MCF 10A (cell line): ENCODE measurements around the gene ZNF581. TPM values are rescaled to one million over a fixed set of nuclear protein-coding genes. Genes with fewer than 3 reads are reported as not detected.

Experiments
- BruUV-seq: library from RNA; stranded (reverse); fragments of 400-500 nt; replicated peaks from 2 replicates; lab custom pipeline; 2021; lab: Mats Ljungman, UMichigan
- CTCF ChIA-PET: fragments of 300-600 bp; sonication (Branson Sonifier 250); formaldehyde crosslinking; extraction: SDS; loops from one replicate; lab custom pipeline; 2021; ENCODE audit warnings: antibody characterized with exemption, inconsistent platforms; lab: Yijun Ruan, JAX
- POLR2A ChIA-PET: fragments of 300-600, 350-650 bp; sonication (Branson Sonifier 250); formaldehyde crosslinking; extraction: SDS; loops from one replicate; lab custom pipeline; 2020; ENCODE audit warnings: antibody characterized with exemption, inconsistent platforms; lab: Yijun Ruan, JAX
- DNase-seq: peaks from one replicate; pipeline ENCODE4 v3.0.0-alpha.2; 2018; ENCODE audit not compliant: unreplicated experiment
- H3K27ac Mint-ChIP-seq: one replicate; pipeline ENCODE4 v1.8.0; 2022; ENCODE audit warnings: mild to moderate bottlenecking, low read depth, mixed read lengths; ENCODE audit not compliant: unreplicated experiment
- H3K27me3 Mint-ChIP-seq: one replicate; pipeline ENCODE4 v1.8.0; 2022; ENCODE audit warnings: mixed read lengths; ENCODE audit not compliant: insufficient read depth, unreplicated experiment
- H3K36me3 Mint-ChIP-seq: one replicate; pipeline ENCODE4 v1.8.0; 2022; ENCODE audit warnings: mild to moderate bottlenecking, moderate library complexity, mixed read lengths; ENCODE audit not compliant: insufficient read depth, unreplicated experiment
- H3K4me1 Mint-ChIP-seq: one replicate; pipeline ENCODE4 v1.8.0; 2022; ENCODE audit warnings: mixed read lengths; ENCODE audit not compliant: insufficient read depth, unreplicated experiment
- H3K4me3 Mint-ChIP-seq: one replicate; pipeline ENCODE4 v1.8.0; 2022; ENCODE audit warnings: mild to moderate bottlenecking, moderate library complexity, mixed read lengths; ENCODE audit not compliant: unreplicated experiment
- H3K9me3 Mint-ChIP-seq: one replicate; pipeline ENCODE4 v1.8.0; 2022; ENCODE audit warnings: mixed read lengths; ENCODE audit not compliant: unreplicated experiment
- CTCF ChIP-seq: fragments of 200-600 bp; IDR thresholded peaks from one replicate; pipeline ENCODE4 v1.8.0; 2022; ENCODE audit warnings: antibody characterized with exemption, mild to moderate bottlenecking; ENCODE audit not compliant: unreplicated experiment
- intact Hi-C: fragments of 100-400 bp; cut with micrococcal nuclease; formaldehyde crosslinking; loops from 2 replicates; pipeline ENCODE4 v1.14.1; 2022
- total RNA-seq: library from RNA; stranded (reverse); gene quantifications from 2 replicates; pipeline ENCODE4 v1.2.3, GENCODE V29; 2022

ZNF581 gene
- total RNA-seq, 1 experiment from 2014 or later = 25.7 TPM

DNA sequence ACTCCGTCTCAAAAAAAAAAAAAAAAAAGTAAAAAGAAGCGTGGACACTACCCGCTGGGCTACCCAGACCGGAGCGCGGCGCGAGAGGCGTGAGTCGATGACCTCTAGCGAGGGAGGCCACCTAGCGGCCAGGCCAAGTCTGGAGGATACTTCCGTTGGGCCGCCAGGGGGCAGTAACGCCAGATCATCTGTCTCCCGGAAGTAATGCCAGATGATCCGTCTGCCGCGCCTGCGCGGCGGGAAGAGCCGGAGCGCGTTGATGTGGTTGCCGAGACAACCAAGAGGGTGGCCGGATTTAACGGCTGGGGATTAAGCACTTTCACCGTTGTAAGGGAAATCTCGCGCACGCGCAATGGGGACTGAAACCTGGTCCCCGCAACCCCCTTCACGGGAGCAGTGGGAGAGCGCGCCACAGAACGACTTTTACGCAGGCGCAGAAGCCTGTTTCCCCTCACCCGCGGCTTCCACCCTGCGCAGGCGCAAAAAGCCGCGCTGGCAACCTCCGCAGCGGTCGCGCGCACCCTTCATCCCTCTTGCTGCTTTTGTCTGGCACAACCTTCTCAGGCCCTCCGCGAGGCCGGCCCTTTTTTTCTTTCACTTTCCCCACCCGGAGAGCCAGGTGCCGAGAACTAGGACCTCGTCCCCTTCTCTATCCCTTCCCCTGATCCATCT, 10.3 kb downstream of the ZNF581 start:
- peak; percentile 99 for TF ChIP-seq CTCF
- CTCF ChIA-PET = interaction anchor here (0.6 to 3.3 kb wide), 25 partner anchors 9 to 1797 kb away, joined by 3 to 28 read pairs (median 4); partner anchors contain the start of genes CDC42EP5, FIZ1, ZNF581 and ZNF784
- H3K4me1 Mint-ChIP-seq = peaks cover 22% of the 10 kb centered on the region
- peak; percentile 98 for DNase-seq
- BruUV-seq = TSS peak; percentile 66
- intact Hi-C loops = loop anchor here (1.0 kb wide), 1 partner anchor 10 kb away; the partner anchor contains the start of gene ZNF581
- H3K27me3 Mint-ChIP-seq = no peaks in the 10 kb centered on the region
- H3K27ac Mint-ChIP-seq = peak overlapping the region; percentile 98
- POLR2A ChIA-PET = interaction anchor here (0.6 to 1.6 kb wide), 25 partner anchors 8 to 1465 kb away, joined by 3 to 22 read pairs (median 6); partner anchors contain the start of genes FIZ1, LENG9, MBOAT7 and PPP6R1
- H3K36me3 Mint-ChIP-seq = peaks cover 16% of the 10 kb centered on the region
- H3K4me3 Mint-ChIP-seq = peak overlapping the region; percentile 84
- no peaks in the 10 kb centered on the region for H3K9me3 Mint-ChIP-seq

- peaks cover 25% of the 10 kb centered on the region for H3K4me1 Mint-ChIP-seq
- intact Hi-C loops = no loop called here
- H3K4me3 Mint-ChIP-seq = peak overlapping the region; percentile 84
- peak; percentile 100 for DNase-seq
- peak overlapping the region; percentile 98 for H3K27ac Mint-ChIP-seq
- no peaks in the 10 kb centered on the region for H3K9me3 Mint-ChIP-seq
- ChIA-PET POLR2A (interaction anchor here (0.6 to 1.6 kb wide), 27 partner anchors 9 to 1465 kb away, joined by 3 to 22 read pairs (median 5); partner anchors contain the start of genes FIZ1, LENG9, MBOAT7 and PPP6R1), CTCF (interaction anchor here (0.6 to 3.3 kb wide), 15 partner anchors 10 to 1798 kb away, joined by 3 to 28 read pairs (median 4); partner anchors contain the start of genes FIZ1, ZNF581, ZNF784 and ZNF865)
- no TSS peak for BruUV-seq
- TF ChIP-seq CTCF = no peak
- peaks cover 16% of the 10 kb centered on the region for H3K36me3 Mint-ChIP-seq
- no peaks in the 10 kb centered on the region for H3K27me3 Mint-ChIP-seq
These were observed 10.9 kb downstream of the ZNF581 start for GRCh38 chr19:55654323-55654867.

DNA sequence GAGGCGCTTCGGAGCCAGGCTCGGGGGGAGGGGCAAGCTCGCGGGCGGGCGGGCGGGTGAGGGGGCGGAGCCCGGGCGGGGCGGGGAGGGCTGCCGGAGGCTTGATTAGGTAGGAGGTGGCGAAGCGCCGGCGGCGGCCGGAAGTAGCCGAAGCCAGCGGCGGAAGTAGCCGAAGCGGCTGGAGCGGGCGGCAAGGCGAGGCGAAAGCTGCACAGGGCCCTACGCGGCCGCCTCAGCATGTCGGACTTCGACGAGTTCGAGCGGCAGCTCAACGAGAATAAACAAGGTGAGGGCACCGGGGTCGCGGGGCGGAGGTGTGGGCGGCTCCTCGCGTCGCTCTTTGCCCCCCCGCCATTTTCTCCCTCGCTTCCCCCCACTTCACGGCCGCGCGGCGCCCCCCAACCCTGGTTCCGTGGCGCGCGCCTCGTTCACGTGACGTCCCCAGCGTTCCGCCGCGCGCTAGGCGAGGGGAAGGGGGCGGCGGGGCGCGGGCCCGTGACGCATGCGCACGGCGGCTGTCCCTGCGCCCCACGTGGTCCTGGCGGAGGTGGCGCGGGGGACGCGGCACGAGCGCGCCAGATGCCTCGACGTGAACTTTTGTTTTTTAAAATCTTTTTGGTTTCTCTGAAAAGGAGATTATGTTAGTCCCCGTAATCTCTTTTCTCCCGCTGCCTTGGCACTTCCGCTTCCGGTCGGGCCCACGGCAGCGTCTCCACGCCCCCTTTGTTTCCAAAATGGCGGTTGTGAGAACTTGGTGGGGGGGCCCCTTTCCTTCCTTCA, 11.6 kb downstream of the ZNF581 start, which contains the start of gene U2AF2:
Gene U2AF2 (plus strand): TSS at position 168 of the 780 bp plus-strand sequence. CDS start 70 bp downstream, at position 238.
- Mint-ChIP-seq H3K27ac (peak within 1 kb of the TSS; percentile 98), H3K36me3 (peaks cover 16% of the 10 kb centered on the region), H3K4me1 (peaks cover 29% of the 10 kb centered on the region), H3K9me3 (no peaks in the 10 kb centered on the region), H3K4me3 (peak within 1 kb of the TSS; percentile 84), H3K27me3 (no peaks in the 10 kb centered on the region)
- no TSS peak for BruUV-seq
- no peak for TF ChIP-seq CTCF
- intact Hi-C loops = no loop called here
- ChIA-PET CTCF (interaction anchor here (0.7 to 3.3 kb wide), 12 partner anchors 11 to 436 kb away, joined by 3 to 28 read pairs (median 4); partner anchors contain the start of genes FIZ1, ZNF581, ZNF784 and ZNF865), POLR2A (interaction anchor here (0.6 to 1.6 kb wide), 26 partner anchors 9 to 1466 kb away, joined by 3 to 22 read pairs (median 5); partner anchors contain the start of genes FIZ1, KMT5C, LENG9 and MBOAT7)
- peak; percentile 92 for DNase-seq
